H1 (cell line): Measurements from ENCODE around the gene CCDC152. TPM values are rescaled to one million over a fixed set of nuclear protein-coding genes. Genes with fewer than 3 reads are reported as not detected.

Experiments used
- BACH1 ChIP-seq: IDR thresholded peaks from 2 replicates; pipeline ENCODE4 v1.6.1; 2012; ENCODE audit warnings: low read length, improper control_type of control experiment
- TAF7 ChIP-seq: optimal IDR thresholded peaks from 2 replicates; pipeline ENCODE3; 2011; ENCODE audit warnings: low read depth, mild to moderate bottlenecking, inconsistent platforms, low read length, moderate library complexity, borderline replicate concordance
- polyA plus RNA-seq, 7 experiments: library from polyadenylated mRNA; depleted of rRNA in 3 of 7; stranded (reverse) in 5 of 7; unstranded in 2 of 7; fragments of >200 nt in 5 of 7; fragments of 200-250 nt in 2 of 7; gene quantifications; 1 replicate in 5 of 7; 2 replicates in 1 of 7; 4 replicates in 1 of 7; pipeline versions ENCODE4 v1.2.1 to v1.2.3, GENCODE V29; 2011 to 2013; ENCODE audit warnings: missing spikeins in 2 of 7, mixed read lengths in 2 of 7
- total RNA-seq: library from RNA; stranded (reverse); fragmentation: NEBNext Ultra II Directional; extraction: Animal tissue kit (Norgen Biotek cat#: 25700); gene quantifications from 2 replicates; pipeline ENCODE4 v1.2.1, GENCODE V29; 2021
- TF ChIP-seq, protein P1 (sequence below): IDR thresholded peaks from 2 replicates; pipeline ENCODE4 v1.6.1; 2011; ENCODE audit warnings: low read depth, mild to moderate bottlenecking, low read length; ENCODE audit not compliant: insufficient read depth

CCDC152 gene
- total and polyA plus RNA-seq, 2 of the 8 experiments (the other 6 are each of a cell fraction or from before 2014, with no cell fraction given) = 2.6 to 9.5 TPM

GRCh38 chr5:42830924-42831323 lies 74.3 kb downstream of the CCDC152 start (continued):
- TF ChIP-seq, protein P1, sequence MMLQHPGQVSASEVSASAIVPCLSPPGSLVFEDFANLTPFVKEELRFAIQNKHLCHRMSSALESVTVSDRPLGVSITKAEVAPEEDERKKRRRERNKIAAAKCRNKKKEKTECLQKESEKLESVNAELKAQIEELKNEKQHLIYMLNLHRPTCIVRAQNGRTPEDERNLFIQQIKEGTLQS = no peak
- no peak for TF ChIP-seq TAF7
- TF ChIP-seq BACH1 = no peak
